IPS-18c (cell line): ENCODE results near the gene PRELP.
"Not testable (repeated sequence)": the region's sequence is repeated elsewhere in the genome, so short reads cannot be mapped to it uniquely, and the experiment has no call there.

Source experiments
- H3K4me3 ChIP-seq: 2 replicates; pipeline ENCODE4 v1.7.0; 2013; ENCODE audit warnings: low read depth, mild to moderate bottlenecking, low read length, moderate library complexity; ENCODE audit not compliant: insufficient read depth
- H3K9me3 ChIP-seq: one replicate; pipeline ENCODE4 v1.6.1; 2013; ENCODE audit warnings: mild to moderate bottlenecking, low read length, moderate library complexity; ENCODE audit not compliant: control insufficient read depth, insufficient read depth

The PRELP gene

DNA sequence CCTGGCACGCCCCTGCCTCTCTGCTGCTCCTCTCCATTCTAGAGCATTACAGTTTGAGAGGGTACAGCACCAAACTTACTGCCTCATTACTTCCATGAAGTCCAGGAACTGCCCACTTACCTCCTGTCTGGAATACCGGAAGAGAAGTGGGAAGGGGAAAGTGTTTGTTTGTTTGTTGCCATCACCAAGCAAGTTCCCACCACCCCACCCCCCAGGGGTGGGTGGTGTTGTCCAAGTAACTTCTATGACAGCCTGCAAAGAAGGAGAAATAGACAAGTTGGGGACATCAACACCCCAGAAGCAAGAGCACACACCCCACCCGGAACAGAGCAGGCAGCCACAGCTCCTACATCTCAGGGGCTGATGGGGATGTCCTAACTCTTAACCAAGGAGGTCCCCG is 36.3 kb downstream of the PRELP start:
- Histone ChIP-seq H3K4me3 (no peak overlapping the region), H3K9me3 (no peaks in the 10 kb centered on the region)

DNA sequence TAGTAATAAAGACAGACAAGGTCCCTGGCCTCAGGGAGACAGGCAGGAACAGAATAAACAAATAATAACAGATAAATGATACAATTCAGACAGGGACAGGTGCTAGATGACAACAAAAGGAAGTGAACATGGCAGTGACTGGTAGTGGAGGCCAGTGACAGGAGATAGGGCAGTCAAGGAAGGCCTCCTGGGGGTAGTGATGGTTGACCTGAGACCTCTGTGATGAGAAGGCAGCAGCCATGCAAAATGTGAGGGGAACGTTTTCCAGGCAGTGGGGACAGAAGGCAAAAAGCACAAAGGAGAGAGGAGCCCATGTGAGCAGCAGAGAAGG is 36.9 kb downstream of the PRELP start:
- H3K9me3 ChIP-seq, result no peaks in the 10 kb centered on the region
- H3K4me3 ChIP-seq, result no peak overlapping the region

DNA sequence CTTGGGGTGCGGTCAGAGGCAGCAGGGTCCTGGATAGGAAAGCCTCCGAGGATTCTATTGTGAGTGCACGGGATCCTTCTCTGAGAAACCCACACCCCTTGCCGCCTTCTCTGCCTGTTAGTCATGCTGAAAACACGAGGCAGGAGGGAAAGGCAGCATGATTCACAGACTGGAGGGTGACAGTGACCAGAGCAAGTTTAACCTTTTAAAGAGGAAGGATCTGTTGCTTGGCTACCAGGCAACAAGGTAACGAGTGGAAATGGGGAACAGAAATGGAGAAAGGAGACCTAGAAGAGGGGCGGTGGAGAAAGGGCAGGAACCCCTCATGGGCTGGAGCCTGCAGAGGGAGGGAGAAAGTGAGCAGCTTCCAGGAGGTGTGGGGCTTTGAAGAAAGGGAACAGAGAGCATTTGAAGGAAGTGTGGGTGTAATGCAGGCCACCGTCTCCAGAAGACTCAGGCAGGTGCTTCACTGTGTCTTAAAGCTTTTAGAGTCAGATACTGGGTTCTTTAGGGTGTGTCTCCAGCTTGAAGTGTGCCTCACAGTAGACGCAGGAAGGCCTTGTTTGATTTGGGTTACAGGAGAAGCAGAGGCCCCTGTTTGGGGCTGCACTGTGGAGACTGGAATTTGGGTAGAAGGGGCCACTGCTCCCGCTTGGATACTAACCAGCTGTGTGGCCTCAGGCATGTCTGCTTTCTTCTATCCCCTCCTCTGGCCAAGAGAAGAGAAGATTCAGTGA is 37.4 kb downstream of the PRELP start:
- Histone ChIP-seq H3K4me3 (no peak overlapping the region), H3K9me3 (no peaks in the 10 kb centered on the region)

DNA sequence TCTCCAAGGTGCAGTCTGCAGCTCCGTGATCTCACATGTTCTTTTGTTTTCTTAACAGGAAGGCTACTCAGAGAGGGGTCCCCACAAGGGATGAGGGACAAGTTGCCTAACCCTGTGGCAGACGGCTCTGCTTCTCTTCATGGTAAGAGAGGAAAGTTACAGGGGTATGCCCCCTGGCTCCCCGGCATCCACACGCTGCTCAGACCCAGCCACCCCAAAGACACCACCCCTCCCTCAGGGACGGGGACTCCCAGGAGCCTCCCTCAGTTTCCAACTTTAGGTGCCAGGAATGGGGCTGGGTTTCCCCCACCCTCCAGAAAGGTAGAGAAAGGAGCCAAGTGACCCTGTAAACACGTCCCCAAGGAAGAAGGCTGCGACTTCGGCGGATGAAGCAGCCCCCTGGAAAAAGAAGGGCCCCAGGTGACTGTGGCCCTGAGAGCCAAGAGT is 38.0 kb downstream of the PRELP start:
- Histone ChIP-seq H3K4me3 (no peak overlapping the region), H3K9me3 (no peaks in the 10 kb centered on the region)

DNA sequence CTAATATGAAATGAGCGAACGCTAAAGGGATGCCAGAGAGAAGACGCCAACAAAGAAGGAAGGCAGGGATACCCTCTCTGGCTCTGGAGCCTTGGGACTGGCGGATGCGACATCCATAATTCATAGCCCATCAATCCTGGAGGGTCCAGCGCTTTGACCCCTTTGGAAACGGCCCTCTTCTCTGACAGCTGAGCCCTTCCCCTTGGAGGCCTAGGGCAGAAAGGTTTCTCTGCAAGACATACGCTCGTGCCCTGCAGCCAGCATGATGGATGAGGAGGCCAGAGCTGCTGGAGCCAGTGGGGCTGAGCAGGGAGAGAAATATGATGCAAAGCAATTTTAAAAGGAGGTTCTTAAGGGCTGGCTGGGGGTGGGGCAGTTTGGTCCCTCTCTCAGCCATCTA is 40.6 kb downstream of the PRELP start:
- Histone ChIP-seq H3K9me3 (no peaks in the 10 kb centered on the region), H3K4me3 (no peak overlapping the region)

DNA sequence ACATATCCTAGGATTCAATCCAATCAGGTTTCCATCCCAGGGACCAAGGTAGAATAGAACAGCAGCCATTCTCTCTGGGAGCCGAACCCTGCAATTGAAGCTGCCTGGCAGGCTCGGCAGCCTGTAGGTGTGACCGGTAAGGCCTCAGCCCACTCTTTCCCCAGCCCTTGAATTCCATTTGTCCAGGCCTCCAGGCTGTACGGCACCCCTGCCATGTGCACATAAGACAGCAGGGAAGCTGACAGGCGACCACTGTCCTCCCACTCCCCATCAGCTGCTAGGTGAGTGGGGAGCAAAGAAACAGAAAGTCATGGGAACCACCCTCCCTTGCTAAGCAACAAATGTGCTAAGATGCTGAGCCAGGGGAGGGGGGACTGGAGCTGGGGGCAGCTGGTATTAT is 41.3 kb downstream of the PRELP start:
- no peaks in the 10 kb centered on the region for H3K9me3 ChIP-seq
- no peak overlapping the region for H3K4me3 ChIP-seq

DNA sequence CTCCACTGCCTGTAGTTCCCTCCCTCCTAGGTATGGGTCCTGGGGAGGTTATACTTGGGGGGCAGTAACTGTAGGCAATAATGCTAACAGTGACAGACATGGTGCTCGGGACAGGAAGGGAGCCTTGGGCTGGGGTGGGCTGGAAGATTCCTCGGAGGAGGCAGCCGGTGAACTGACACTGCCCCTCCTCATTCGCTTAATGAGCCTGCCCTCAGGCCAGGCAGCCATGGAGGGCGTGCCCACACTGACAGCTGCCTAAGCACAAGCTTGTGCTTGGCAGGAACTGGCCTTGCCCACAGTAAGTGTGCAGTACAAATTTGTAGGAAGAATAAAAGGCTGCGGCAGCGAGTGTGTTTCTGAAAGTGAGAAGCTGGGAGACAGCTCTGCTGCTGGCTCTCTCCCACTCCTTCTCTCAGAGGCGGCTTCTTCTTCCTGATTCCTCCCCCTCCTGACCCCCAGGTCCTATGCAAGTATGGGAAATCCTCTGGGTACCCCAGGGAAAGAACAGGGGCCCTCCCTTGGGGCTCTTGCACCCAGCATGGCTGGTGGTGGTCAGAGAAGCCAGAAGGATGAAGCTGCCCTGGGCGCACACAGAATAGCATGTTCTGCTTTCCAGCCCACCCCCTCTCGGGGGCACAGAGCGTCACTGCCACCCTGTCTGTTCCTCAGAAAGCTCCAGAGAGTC is 42.0 kb downstream of the PRELP start:
- Histone ChIP-seq H3K4me3 (no peak overlapping the region), H3K9me3 (no peaks in the 10 kb centered on the region)

DNA sequence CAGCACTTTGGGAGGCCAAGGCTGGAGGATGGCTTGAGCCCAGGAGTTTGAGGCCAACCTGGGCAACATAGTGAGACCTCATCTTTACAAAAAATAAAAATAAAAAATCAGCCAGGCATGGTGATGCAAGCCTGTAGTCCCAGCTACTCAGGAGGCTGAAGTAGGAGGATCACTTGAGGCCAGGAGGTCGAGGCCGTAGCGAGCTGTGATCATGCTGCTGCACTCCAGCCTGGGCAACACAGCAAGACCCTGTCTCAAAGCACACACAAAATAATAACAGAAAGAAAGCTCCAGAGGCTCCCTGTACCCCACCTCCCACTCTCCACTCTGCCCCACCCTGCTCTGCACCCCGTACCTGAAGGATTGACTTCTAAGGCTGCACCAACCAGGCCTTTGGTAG is 42.5 kb downstream of the PRELP start:
- H3K4me3 ChIP-seq, H3K9me3 ChIP-seq: not testable (repeated sequence)

DNA sequence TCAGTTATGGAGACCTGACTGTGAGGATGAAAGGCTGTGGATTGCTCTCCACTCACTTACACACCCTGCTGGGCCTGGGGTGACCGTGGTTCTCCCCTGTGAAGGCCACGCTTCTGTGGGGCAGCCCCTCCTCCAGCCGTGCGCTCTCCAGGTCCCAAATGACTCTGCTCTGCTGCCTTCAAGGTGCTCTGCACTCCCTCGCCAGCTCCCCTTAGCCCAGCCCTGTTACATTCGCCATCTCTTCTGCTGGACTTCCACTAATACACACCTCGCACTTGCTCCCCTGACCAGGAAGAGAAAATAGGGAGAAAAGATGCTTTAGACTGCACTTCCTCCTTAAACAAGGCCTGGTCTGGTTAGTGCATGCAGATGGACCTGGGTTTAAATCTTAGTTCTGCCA is 42.9 kb downstream of the PRELP start:
- H3K4me3 ChIP-seq, result no peak overlapping the region

DNA sequence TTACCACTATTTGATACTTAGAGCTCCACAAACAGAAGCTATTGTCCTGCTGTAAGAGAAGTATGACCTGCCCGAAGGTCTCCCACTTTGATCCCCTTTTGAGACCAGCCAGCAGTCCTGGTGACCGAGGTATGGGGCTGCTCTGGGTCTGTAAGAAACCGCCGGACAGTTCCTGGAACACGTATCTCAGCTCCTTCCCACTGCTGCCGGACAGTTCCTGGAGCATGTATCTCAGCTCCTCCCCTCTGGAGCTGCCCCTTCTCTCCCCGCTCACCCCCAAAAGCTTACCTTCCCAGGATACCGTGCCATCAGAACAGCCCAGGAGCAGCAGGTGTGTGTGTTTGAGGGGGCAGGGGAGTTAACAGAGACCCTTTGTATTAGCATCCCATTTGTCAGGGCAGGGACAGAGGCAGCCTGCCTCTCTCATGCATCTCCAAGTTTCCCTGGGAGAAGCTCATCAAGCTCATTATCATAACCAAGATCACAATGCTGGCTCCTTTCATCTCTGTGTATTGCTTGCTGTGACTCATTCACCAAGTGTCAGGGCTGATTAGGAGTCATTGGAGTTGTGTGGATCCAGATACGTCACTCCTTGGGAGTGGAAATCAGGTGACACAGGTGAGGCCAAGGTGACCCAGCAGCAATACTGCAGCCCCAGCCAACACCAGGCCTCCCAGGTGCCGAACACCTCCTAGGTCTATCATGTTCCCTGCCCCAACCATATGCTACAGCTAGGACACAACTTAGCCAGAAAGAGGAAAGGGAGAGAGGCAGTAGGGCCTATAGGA is 43.6 kb downstream of the PRELP start:
- Histone ChIP-seq H3K9me3 (no peaks in the 10 kb centered on the region), H3K4me3 (no peak overlapping the region)

More for the DNA sequence above, 42.9 kb downstream of the PRELP start:
- no peaks in the 10 kb centered on the region for H3K9me3 ChIP-seq

DNA sequence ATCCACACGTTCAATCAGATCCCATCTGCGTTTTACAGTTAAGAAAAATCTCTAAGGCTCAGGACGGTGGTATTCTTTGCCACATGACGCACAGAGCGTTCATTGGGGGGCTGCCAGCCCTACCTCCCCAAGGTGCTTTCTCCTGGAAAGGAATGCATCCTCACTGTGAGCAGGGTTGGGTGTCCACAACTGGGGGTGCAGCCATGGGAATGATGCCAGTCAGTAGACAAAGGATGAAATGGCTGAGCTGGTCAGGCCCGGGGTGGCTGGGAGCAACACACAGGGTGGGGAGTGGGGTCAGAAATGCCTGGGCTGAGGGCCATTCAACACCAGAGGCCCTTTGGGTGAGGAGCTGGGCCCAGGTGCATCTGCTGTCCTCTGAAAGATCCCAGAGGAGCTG is 44.3 kb downstream of the PRELP start:
- Histone ChIP-seq H3K9me3 (no peaks in the 10 kb centered on the region), H3K4me3 (no peak overlapping the region)

DNA sequence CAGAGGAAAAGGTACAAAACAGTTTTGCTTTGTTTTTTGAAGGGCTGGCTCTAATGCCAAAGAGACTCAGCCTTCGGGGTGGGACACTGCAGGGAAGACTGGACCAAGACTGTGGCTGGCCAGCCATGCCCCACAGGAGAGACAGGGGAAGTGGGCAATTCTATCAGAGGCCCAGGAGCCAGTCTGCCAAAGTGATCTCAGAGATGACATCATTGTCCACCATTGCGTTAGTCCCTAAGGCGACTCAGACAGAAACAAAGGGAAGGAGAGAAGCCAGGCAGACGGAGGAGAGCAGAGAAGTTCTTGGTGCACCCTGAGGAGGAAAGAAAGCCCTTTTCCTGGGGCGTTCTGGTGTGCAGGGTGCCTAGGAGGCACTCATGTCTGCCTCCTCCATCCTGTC is 44.7 kb downstream of the PRELP start:
- Histone ChIP-seq H3K9me3 (no peaks in the 10 kb centered on the region), H3K4me3 (no peak overlapping the region)

DNA sequence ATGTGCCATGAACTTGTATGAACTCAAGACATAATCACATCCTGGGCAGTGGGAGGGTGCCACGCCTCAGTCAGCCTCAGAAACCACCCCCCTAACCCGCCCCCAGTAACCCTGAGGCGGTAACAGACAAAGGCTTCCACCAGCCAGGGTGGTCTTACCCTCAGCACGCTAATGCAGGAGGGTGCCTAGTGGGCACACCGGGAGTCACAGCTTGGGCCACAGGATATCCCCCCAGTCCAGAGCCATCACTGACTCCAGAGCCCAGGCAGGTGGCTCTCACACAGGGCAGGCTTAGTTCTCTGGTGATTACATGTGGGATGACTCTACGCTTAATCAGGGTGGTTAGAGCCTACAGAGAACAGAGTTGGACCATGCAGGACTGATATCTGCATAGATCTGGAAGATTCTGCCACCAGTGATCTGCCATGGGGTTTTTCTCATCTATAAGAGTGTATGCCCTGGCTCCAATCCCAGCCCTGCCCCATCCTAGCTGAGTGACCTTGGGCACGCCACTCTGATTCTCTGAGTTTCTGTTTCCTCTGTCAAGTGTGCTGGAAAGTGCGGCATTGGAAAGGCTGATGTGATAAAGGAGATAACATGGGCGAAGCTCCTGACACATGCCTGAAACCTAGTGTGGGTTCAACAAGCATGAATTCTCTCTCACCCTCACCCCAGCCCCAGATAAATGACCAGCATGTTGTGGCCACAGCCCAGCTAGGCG is 45.6 kb downstream of the PRELP start:
- H3K9me3 ChIP-seq, result no peaks in the 10 kb centered on the region
- no peak overlapping the region for H3K4me3 ChIP-seq

DNA sequence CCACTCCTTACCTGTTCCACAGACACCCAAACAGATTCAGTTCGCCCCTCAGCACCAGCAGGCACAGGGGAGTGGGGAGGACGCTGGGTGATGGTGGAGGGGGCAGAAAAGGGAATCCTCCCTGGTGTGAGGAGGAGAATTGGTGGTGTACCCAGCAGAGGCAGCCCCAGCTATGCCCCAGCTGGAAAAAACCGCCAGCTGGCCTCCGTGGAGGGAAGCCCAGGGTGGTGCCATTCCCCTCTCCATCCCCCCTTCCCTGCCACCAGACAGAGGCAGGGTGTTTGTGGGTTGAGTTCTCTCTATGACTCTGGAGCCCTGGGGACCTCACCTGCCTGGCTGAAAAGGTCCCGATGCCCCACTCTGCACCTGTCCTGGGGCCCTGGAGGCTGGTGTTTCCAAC is 46.2 kb downstream of the PRELP start:
- Histone ChIP-seq H3K9me3 (no peaks in the 10 kb centered on the region), H3K4me3 (no peak overlapping the region)

DNA sequence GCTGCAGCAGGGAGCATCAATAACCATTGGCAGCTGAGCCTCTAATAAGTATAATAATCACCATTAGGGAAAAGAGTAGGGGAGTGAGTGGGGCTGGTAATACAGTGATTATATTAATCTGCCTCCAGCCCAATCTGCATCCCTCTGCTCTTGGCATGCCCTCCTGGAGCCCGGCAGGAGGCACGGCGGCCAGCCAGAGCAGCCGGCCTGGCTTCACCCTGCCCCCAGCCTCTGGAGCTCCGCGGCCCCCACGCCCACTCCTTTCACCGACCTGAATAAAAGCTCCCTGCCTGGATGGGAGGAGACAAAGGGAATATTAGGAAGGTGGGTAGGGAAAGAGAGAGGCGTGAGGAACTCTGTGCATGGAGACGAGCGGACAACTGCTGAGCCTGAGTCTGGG is 46.6 kb downstream of the PRELP start:
- H3K9me3 ChIP-seq, result no peaks in the 10 kb centered on the region
- no peak overlapping the region for H3K4me3 ChIP-seq

DNA sequence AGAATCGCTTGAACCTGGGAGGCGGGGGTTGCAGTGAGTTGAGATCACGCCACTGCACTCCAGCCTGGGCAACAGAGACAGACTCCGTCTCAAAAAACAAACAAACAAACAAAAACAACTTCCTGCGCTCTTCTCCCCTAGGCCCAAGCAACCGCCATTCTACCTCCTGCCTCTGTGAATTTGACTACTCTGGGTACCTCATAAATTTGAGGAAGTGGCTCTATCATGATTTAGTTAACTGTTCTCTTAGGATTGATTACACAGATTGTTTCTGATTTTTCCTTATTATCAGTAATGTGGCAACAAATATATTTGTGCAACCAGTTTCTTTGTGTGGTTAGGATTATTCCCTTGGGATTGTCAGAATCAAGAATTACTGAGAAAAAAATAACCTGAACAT is 48.1 kb downstream of the PRELP start:
- Histone ChIP-seq H3K4me3 (no peak overlapping the region), H3K9me3 (no peaks in the 10 kb centered on the region)

DNA sequence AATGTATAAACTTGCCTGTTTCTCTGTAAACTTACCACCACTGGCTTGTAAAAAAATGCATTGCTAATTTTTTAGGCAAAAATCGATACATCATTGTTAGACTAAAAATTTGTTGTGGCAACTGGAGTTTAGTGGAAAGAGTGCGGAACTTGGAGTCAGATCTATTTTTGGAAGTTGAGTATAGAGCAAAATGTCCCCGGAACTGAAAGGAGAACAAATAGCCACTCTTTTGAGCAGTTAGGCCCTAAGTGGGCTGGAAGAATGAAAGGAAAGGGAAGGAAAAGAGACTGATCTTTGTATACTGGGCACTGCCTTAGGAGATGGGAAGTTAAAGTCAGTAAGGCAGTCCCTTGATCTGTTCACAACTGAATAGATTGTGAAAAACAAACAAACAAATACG is 48.5 kb downstream of the PRELP start:
- H3K9me3 ChIP-seq, result no peaks in the 10 kb centered on the region
- H3K4me3 ChIP-seq, result no peak overlapping the region

DNA sequence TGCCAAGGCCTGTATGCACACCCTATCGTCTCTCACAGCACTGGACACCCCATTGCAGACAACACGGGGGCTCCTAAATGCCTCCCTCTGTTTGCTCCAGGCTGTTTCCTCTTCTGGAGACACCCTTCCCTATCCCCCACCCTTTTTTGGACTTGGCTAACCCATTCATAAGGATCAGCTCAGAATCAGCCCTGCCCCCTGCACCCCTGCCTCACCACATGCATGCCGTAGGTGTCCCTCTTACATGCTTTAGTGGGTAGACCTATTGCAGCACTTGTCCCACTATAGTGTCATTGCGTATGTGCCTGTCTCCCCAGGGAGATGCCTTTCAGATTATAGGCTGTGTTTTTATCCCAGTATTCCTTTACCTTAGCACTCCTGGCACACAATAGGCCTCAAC is 49.2 kb downstream of the PRELP start:
- no peak overlapping the region for H3K4me3 ChIP-seq

More for the DNA sequence above, 49.2 kb downstream of the PRELP start:
- no peaks in the 10 kb centered on the region for H3K9me3 ChIP-seq
